CD4-positive, alpha-beta memory T cell (primary cell): ENCODE measurements around the gene TENT5C. TPM values are rescaled to one million over a fixed set of nuclear protein-coding genes. Genes with fewer than 3 reads are reported as not detected.
A peak's percentile ranks its signal among the peaks of the same experiment; 100 is the strongest.

Experiments
- CTCF ChIA-PET: fragments of 350-600 bp; sonication (Branson Sonifier 250); formaldehyde crosslinking; loops from one replicate; lab custom pipeline; 2021; ENCODE audit warnings: inconsistent platforms; ENCODE audit not compliant: partially characterized antibody; lab: Charles Lee
- POLR2A ChIA-PET: fragments of 350-600 bp; sonication (Branson Sonifier 250); formaldehyde crosslinking; loops from one replicate; lab custom pipeline; 2021; ENCODE audit not compliant: partially characterized antibody; lab: Charles Lee
- DNase-seq, 5 donors: peaks; one replicate each; pipeline versions ENCODE4 v3.0.0 to v3.0.0-alpha.2; 2020 to 2022; ENCODE audit warnings: mixed read lengths in 1 of 5
- H3K27ac ChIP-seq: one replicate; pipeline ENCODE4 v1.7.0; 2013; ENCODE audit warnings: low read depth, low read length
- H3K27me3 ChIP-seq: 2 replicates; pipeline ENCODE4 v1.7.0; 2013; ENCODE audit warnings: mild to moderate bottlenecking, low read length, moderate library complexity; ENCODE audit not compliant: insufficient read depth
- H3K36me3 ChIP-seq: 2 replicates; pipeline ENCODE4 v1.7.0; 2013; ENCODE audit warnings: mild to moderate bottlenecking, low read length, moderate library complexity; ENCODE audit not compliant: insufficient read depth
- H3K4me1 ChIP-seq: 2 replicates; pipeline ENCODE4 v1.7.0; 2013; ENCODE audit warnings: mild to moderate bottlenecking, low read length, moderate library complexity; ENCODE audit not compliant: insufficient read depth
- H3K4me3 ChIP-seq, 2 donors: one replicate each; pipeline ENCODE4 v1.7.0; 2013; ENCODE audit warnings: low read length in 2 of 2, mild to moderate bottlenecking in 1 of 2
- H3K9me3 ChIP-seq, 2 donors: one replicate each; pipeline ENCODE4 v1.7.0; 2013; ENCODE audit warnings: low read length in 2 of 2, control low read depth in 1 of 2; ENCODE audit not compliant: control insufficient read depth in 1 of 2
- H3K27ac Mint-ChIP-seq, 7 donors: one replicate each; pipeline ENCODE4 v1.8.0; 2020 to 2021; ENCODE audit warnings: mixed read lengths in 7 of 7, mild to moderate bottlenecking in 6 of 7, inconsistent platforms in 3 of 7, moderate library complexity in 3 of 7
- H3K27me3 Mint-ChIP-seq, 2 donors: one replicate each; pipeline ENCODE4 v1.8.0; 2020 to 2021; ENCODE audit warnings: mixed read lengths in 2 of 2
- H3K36me3 Mint-ChIP-seq, 2 donors: one replicate each; pipeline ENCODE4 v1.8.0; 2020 to 2021; ENCODE audit warnings: mixed read lengths in 2 of 2, inconsistent platforms in 1 of 2, mild to moderate bottlenecking in 1 of 2
- H3K4me1 Mint-ChIP-seq, 4 donors: one replicate each; pipeline ENCODE4 v1.8.0; 2020 to 2021; ENCODE audit warnings: mixed read lengths in 4 of 4, mild to moderate bottlenecking in 1 of 4
- H3K4me3 Mint-ChIP-seq, 8 donors: one replicate each; pipeline ENCODE4 v1.8.0; 2020 to 2021; ENCODE audit warnings: mixed read lengths in 8 of 8, mild to moderate bottlenecking in 7 of 8, moderate library complexity in 6 of 8, inconsistent platforms in 3 of 8
- H3K9me3 Mint-ChIP-seq, 8 donors: one replicate each; pipeline ENCODE4 v1.8.0; 2020 to 2021; ENCODE audit warnings: mixed read lengths in 8 of 8, mild to moderate bottlenecking in 5 of 8, inconsistent platforms in 3 of 8, moderate library complexity in 1 of 8
- intact Hi-C: fragments of 100-400 bp; cut with micrococcal nuclease; formaldehyde crosslinking; loops from one replicate; pipeline ENCODE4 v1.15.1; 2023
- polyA plus RNA-seq, 2 donors: library from polyadenylated mRNA; unstranded; fragments of 300-500 nt; fragmentation: Illumina TruSeq; gene quantifications; one replicate each; pipeline ENCODE4 v1.2.3, GENCODE V29; 2021
- total RNA-seq, 2 experiments: library from RNA; stranded (reverse); gene quantifications; one replicate each; pipeline ENCODE4 v1.2.3, GENCODE V29; 2021

Gene TENT5C
- total and polyA plus RNA-seq, 4 experiments from 2014 or later: 5.3 to 43.0 (median 14.4) TPM

DNA sequence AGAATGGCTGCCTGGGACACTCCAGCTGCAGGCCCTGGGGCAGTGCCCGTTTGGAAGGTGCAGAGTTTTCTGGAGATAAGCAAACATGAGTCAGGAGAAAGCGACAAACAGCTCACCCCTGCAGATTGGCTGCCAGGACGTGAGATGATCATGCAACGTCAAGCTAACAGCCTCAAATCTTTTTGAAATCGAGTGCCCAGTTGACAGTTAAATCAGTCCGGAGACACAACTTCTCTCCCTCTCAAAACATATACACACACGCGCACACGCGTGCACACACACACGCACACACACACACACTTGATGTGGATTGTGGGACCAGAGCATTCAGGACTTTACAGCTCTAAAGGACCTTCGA lies 49.4 kb downstream of the TENT5C start:
- ChIA-PET POLR2A (interaction anchor here (0.6 to 16.2 kb wide), 13 partner anchors 9 to 289 kb away, joined by 3 to 493 read pairs (median 9); partner anchors contain the start of genes MAN1A2 and TENT5C), CTCF (interaction anchor here (0.7 to 12.4 kb wide), 18 partner anchors 9 to 315 kb away, joined by 3 to 89 read pairs (median 6); partner anchors contain the start of gene TENT5C)
- DNase-seq: no peak
- no peaks in the 10 kb centered on the region for H3K27me3 ChIP-seq
- no peaks in the 10 kb centered on the region for H3K36me3 ChIP-seq
- H3K4me3 ChIP-seq: no peak overlapping the region
- H3K4me3 Mint-ChIP-seq: peak overlapping the region in 7 of 8 donors; percentile 65 to 88 (median 86)
- no peaks in the 10 kb centered on the region for H3K9me3 ChIP-seq
- H3K4me1 ChIP-seq: peaks cover 100% of the 10 kb centered on the region
- H3K9me3 Mint-ChIP-seq: peaks cover 0 to 2% (median 0%) of the 10 kb centered on the region in 8 donors
- peak overlapping the region; percentile 3 for H3K27ac ChIP-seq
- H3K27ac Mint-ChIP-seq: peak overlapping the region; percentile 81 to 99 (median 94)
- peaks cover 79 to 97% (median 90%) of the 10 kb centered on the region in 4 donors for H3K4me1 Mint-ChIP-seq
- H3K36me3 Mint-ChIP-seq: no peaks in the 10 kb centered on the region
- intact Hi-C loops: no loop called here
- H3K27me3 Mint-ChIP-seq: no peaks in the 10 kb centered on the region

DNA sequence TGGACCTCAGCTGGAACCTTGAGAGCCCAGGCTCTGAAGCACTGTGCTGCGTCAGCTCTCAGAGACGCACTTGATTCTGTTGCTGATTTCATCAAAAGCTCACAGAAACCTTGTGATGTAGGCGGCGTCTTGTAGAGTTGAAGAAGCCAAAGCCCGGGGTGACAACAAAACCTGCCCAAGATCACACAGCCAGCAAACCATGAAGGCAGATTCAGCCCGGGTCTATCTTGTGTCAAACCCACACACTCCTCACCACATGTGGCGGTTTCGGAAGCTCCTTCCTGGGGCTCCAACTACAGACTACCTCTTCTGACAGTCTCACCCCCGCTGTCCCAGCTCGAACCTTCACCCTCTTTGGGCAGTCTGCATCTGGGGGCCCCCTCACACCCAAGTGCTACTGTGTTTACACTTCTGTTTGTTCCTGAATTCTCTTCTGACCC lies 50.4 kb downstream of the TENT5C start:
- H3K4me1 Mint-ChIP-seq: peaks cover 84 to 97% (median 92%) of the 10 kb centered on the region in 4 donors
- H3K36me3 Mint-ChIP-seq: peaks cover 0 to 3% of the 10 kb centered on the region in 2 donors
- Histone ChIP-seq H3K9me3 (no peaks in the 10 kb centered on the region), H3K36me3 (no peaks in the 10 kb centered on the region), H3K27me3 (no peaks in the 10 kb centered on the region), H3K4me1 (peaks cover 100% of the 10 kb centered on the region), H3K4me3 (peak overlapping the region in 1 of 2 donors; percentile 29), H3K27ac (peak overlapping the region; percentile 53)
- H3K27me3 Mint-ChIP-seq: no peaks in the 10 kb centered on the region
- ChIA-PET CTCF (interaction anchor here (0.7 to 12.4 kb wide), 20 partner anchors 9 to 1142 kb away, joined by 3 to 89 read pairs (median 6); partner anchors contain the start of gene TENT5C), POLR2A (interaction anchor here (0.7 to 16.2 kb wide), 13 partner anchors 8 to 596 kb away, joined by 3 to 493 read pairs (median 9); partner anchors contain the start of genes MAN1A2, TENT5C and TTF2)
- peak overlapping the region; percentile 50 to 88 (median 86) for H3K4me3 Mint-ChIP-seq
- peak overlapping the region; percentile 81 to 99 (median 94) for H3K27ac Mint-ChIP-seq
- peaks cover 0 to 2% (median 2%) of the 10 kb centered on the region in 8 donors for H3K9me3 Mint-ChIP-seq
- intact Hi-C loops: loop anchor here (1.0 kb wide), 2 partner anchors 8 to 18 kb away; no protein-coding TSS in a partner anchor
- peak; percentile 87 to 92 (median 89) for DNase-seq

DNA sequence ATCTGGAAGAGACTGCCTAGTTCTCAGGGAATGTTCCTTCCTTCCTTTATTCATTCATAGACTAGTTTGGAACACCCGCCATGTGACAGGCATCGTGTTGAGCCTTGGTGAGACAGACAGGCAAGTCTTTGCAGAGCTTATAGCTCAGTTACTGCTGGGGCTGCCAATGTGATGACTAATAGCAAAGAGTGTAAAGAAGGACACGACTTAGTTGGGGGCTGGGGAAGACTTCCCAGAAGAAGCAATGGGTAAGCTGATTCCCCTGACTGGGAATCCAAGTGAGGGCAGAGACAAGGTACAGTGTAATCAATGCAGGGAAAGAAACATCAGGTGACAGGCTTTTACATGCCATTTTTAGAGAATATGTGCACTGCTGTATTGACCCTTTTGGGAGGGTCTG lies 51.2 kb downstream of the TENT5C start:
- H3K27me3 ChIP-seq: no peaks in the 10 kb centered on the region
- CTCF ChIA-PET: interaction anchor here (1.0 to 12.4 kb wide), 12 partner anchors 12 to 1142 kb away, joined by 3 to 89 read pairs (median 7); partner anchors contain the start of gene TENT5C
- Mint-ChIP-seq H3K27me3 (no peaks in the 10 kb centered on the region), H3K4me3 (peak overlapping the region in 6 of 8 donors; percentile 33 to 88 (median 86)), H3K36me3 (peaks cover 2 to 5% of the 10 kb centered on the region in 2 donors), H3K27ac (peak overlapping the region; percentile 81 to 99 (median 94)), H3K4me1 (peaks cover 87 to 97% (median 94%) of the 10 kb centered on the region in 4 donors), H3K9me3 (peaks cover 0 to 9% (median 2%) of the 10 kb centered on the region in 8 donors)
- intact Hi-C loops: no loop called here
- H3K27ac ChIP-seq: no peak overlapping the region
- peaks cover 100% of the 10 kb centered on the region for H3K4me1 ChIP-seq
- peak overlapping the region in 1 of 2 donors; percentile 29 for H3K4me3 ChIP-seq
- POLR2A ChIA-PET: interaction anchor here (0.7 to 16.2 kb wide), 10 partner anchors 7 to 597 kb away, joined by 4 to 493 read pairs (median 16); partner anchors contain the start of genes TENT5C and TTF2
- no peaks in the 10 kb centered on the region for H3K36me3 ChIP-seq
- peak in 1 of 5 donors; percentile 52 for DNase-seq
- H3K9me3 ChIP-seq: no peaks in the 10 kb centered on the region

DNA sequence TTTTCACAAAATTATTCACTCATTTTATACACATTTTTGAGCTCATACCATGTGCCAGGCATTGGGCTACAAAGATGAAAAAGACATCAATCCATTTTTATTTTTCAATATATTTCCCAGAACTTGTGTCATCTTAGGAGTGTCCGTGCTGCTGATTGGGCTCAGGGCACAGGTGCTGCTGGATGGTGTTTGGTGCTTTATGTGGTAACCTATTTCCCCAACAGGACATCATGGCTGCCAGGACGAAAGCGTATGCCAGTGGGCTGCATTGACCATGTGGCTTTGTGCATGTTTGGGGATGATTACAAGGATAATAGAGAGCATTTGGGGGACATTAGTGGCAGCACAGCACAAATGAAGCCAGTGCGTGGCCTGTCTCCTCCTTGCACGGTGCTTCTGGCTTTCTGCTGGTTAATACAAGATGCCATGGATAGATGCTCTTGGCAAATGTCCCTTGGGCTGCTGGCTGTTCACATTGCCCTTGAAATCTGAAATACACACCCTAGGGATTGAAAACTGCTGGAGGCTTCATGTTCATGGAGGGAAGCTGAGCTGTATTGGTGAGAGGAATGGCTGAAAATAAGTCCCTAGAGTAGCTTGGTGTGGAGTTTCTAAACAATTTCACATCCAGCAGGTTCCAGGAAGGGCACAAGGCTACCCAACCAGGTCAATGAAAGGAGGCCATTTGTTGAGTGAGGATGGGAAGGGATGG lies 52.3 kb downstream of the TENT5C start:
- peaks cover 99% of the 10 kb centered on the region for H3K4me1 ChIP-seq
- no peak for DNase-seq
- H3K36me3 ChIP-seq: no peaks in the 10 kb centered on the region
- Mint-ChIP-seq H3K4me1 (peaks cover 83 to 97% (median 91%) of the 10 kb centered on the region in 4 donors), H3K27me3 (no peaks in the 10 kb centered on the region), H3K4me3 (peak overlapping the region; percentile 66 to 87 (median 80)), H3K27ac (peak overlapping the region; percentile 90 to 99 (median 93)), H3K9me3 (peaks cover 0 to 14% (median 4%) of the 10 kb centered on the region in 8 donors), H3K36me3 (peaks cover 5 to 6% of the 10 kb centered on the region in 2 donors)
- POLR2A ChIA-PET: interaction anchor here (0.9 to 16.2 kb wide), 12 partner anchors 8 to 598 kb away, joined by 3 to 493 read pairs (median 4); partner anchors contain the start of genes TENT5C and TTF2
- intact Hi-C loops: loop anchor here (1.0 kb wide), 1 partner anchor 51 kb away; no protein-coding TSS in a partner anchor
- H3K4me3 ChIP-seq: peak overlapping the region in 1 of 2 donors; percentile 9
- H3K27me3 ChIP-seq: no peaks in the 10 kb centered on the region
- H3K9me3 ChIP-seq: no peaks in the 10 kb centered on the region
- CTCF ChIA-PET: interaction anchor here (1.3 to 12.4 kb wide), 7 partner anchors 10 to 1143 kb away, joined by 3 to 89 read pairs (median 33); partner anchors contain the start of gene TENT5C
- peak overlapping the region; percentile 2 for H3K27ac ChIP-seq

DNA sequence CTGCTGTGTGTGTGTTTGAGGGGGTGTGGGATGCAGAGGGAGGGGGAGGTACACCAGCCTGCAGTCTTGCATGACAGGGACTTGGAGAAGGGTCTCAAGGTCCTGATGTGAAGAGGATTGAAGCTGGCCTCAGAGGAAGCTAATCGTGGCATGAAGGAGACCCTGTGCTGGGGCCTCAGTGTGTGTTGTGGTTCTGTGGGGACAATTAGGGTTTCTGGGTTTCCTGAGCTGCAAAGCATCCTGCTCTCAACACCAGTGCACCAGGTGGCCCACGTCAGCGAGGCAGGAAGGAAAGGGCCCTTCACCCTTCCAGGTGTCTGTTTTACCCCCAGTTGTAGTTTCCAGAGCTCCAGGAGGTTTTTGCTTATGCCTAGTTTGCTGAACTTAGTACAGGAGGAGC lies 52.8 kb downstream of the TENT5C start:
- peaks cover 0 to 20% (median 5%) of the 10 kb centered on the region in 8 donors for H3K9me3 Mint-ChIP-seq
- CTCF ChIA-PET: interaction anchor here (0.6 to 12.4 kb wide), 5 partner anchors 15 to 124 kb away, joined by 3 to 89 read pairs (median 33); partner anchors contain the start of gene TENT5C
- POLR2A ChIA-PET: interaction anchor here (0.6 to 16.2 kb wide), 16 partner anchors 9 to 599 kb away, joined by 3 to 493 read pairs (median 4); partner anchors contain the start of genes TENT5C and TTF2

DNA sequence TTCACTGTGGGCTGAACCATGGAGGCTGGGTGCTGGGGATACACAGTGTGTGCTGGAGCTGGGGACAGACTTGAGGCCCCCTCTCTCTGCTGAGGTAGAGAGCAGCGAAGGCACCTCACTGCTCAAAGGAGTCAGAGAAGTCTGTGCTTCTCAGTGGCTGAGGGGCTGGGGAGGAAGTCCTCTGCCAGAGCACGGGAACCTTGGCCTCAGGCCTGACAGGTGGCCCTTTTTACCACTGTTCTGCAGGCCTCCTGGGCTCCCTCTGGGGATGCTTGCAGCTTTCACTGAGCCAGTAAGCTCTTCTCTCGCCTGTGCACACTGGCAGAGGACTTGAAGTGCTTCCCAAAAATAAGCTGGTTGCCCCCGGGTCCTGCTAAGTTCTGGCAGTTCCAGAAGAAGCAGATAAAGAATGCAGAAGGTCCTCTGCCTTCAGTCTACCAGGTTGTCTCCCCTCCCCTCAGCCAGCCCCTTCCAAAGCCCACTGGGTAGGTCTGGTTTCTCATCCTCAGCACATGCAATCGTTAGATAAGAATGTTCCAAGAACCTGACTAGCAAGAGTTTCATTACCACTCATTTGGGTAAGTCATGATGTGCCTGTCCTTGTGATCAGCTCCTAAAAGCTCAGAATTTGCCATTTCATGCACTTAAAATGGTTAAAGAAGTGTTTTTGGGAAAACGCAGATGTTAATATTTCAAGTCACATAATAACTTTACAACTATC lies 53.9 kb downstream of the TENT5C start:
- no peak for DNase-seq
- Histone ChIP-seq H3K9me3 (no peaks in the 10 kb centered on the region), H3K27me3 (no peaks in the 10 kb centered on the region), H3K4me3 (peak overlapping the region in 1 of 2 donors; percentile 9), H3K36me3 (no peaks in the 10 kb centered on the region), H3K27ac (peak overlapping the region; percentile 22), H3K4me1 (peaks cover 98% of the 10 kb centered on the region)
- peaks cover 81 to 97% (median 91%) of the 10 kb centered on the region in 4 donors for H3K4me1 Mint-ChIP-seq
- H3K27me3 Mint-ChIP-seq: no peaks in the 10 kb centered on the region
- intact Hi-C loops: loop anchor here (5.0 to 10.0 kb wide), 2 partner anchors 597 to 1225 kb away; partner anchors contain the start of gene TTF2
- CTCF ChIA-PET: interaction anchor here (1.7 to 12.4 kb wide), 4 partner anchors 11 to 125 kb away, joined by 4 to 89 read pairs (median 55); partner anchors contain the start of gene TENT5C
- peak overlapping the region; percentile 90 to 99 (median 96) for H3K27ac Mint-ChIP-seq
- H3K36me3 Mint-ChIP-seq: peaks cover 7 to 11% of the 10 kb centered on the region in 2 donors
- POLR2A ChIA-PET: interaction anchor here (0.6 to 16.2 kb wide), 12 partner anchors 10 to 569 kb away, joined by 3 to 493 read pairs (median 6); partner anchors contain the start of gene TENT5C
- peak overlapping the region; percentile 5 to 87 (median 76) for H3K4me3 Mint-ChIP-seq
- H3K9me3 Mint-ChIP-seq: peaks cover 0 to 24% (median 8%) of the 10 kb centered on the region in 8 donors

More for the DNA sequence above, 52.8 kb downstream of the TENT5C start:
- DNase-seq: peak; percentile 86 to 92 (median 89)
- H3K27me3 Mint-ChIP-seq: no peaks in the 10 kb centered on the region
- peak overlapping the region; percentile 66 to 87 (median 80) for H3K4me3 Mint-ChIP-seq
- peaks cover 5 to 7% of the 10 kb centered on the region in 2 donors for H3K36me3 Mint-ChIP-seq
- H3K27ac Mint-ChIP-seq: peak overlapping the region; percentile 90 to 99 (median 93)
- Histone ChIP-seq H3K9me3 (no peaks in the 10 kb centered on the region), H3K27ac (peak overlapping the region; percentile 2), H3K36me3 (no peaks in the 10 kb centered on the region), H3K4me3 (peak overlapping the region in 1 of 2 donors; percentile 9), H3K4me1 (peaks cover 99% of the 10 kb centered on the region), H3K27me3 (no peaks in the 10 kb centered on the region)
- peaks cover 83 to 97% (median 91%) of the 10 kb centered on the region in 4 donors for H3K4me1 Mint-ChIP-seq
- intact Hi-C loops: loop anchor here (1.0 kb wide), 1 partner anchor 51 kb away; no protein-coding TSS in a partner anchor
